Duodenal mucosa (tissue), 2 donors: ENCODE data around the gene DEPP1.
"Not testable (repeated sequence)": the region's sequence is repeated elsewhere in the genome, so short reads cannot be mapped to it uniquely, and the experiment has no call there.

Source experiments
- H3K27ac ChIP-seq: one replicate; pipeline ENCODE4 v1.7.0; 2013; ENCODE audit warnings: low read depth, low read length
- H3K27me3 ChIP-seq, 2 donors: one replicate each; pipeline ENCODE4 v1.7.0; 2013; ENCODE audit warnings: low read length in 2 of 2, control low read depth in 1 of 2; ENCODE audit not compliant: insufficient read depth in 2 of 2, control insufficient read depth in 1 of 2
- H3K36me3 ChIP-seq, 2 donors: one replicate each; pipeline ENCODE4 v1.7.0; 2013; ENCODE audit warnings: low read length in 2 of 2, control low read depth in 1 of 2; ENCODE audit not compliant: insufficient read depth in 2 of 2, control insufficient read depth in 1 of 2
- H3K4me1 ChIP-seq, 2 donors: one replicate each; pipeline ENCODE4 v1.7.0; 2013; ENCODE audit warnings: low read length in 2 of 2, control low read depth in 1 of 2; ENCODE audit not compliant: insufficient read depth in 2 of 2, control insufficient read depth in 1 of 2
- H3K4me3 ChIP-seq, 2 donors: one replicate each; pipeline ENCODE4 v1.7.0; 2013; ENCODE audit warnings: low read length in 2 of 2, low read depth in 1 of 2
- H3K9ac ChIP-seq, 2 donors: one replicate each; pipeline ENCODE4 v1.7.0; 2013; ENCODE audit warnings: low read length in 2 of 2, low read depth in 1 of 2
- H3K9me3 ChIP-seq, 2 donors: one replicate each; pipeline ENCODE4 v1.7.0; 2013; ENCODE audit warnings: low read length in 2 of 2, control low read depth in 1 of 2; ENCODE audit not compliant: control insufficient read depth in 1 of 2

DEPP1 gene

GRCh38 chr10:44978570-44979280 is at the start of gene DEPP1:
Gene DEPP1, minus strand, starts transcription at chr10:44978809. Its CDS starts 779 bp downstream, at chr10:44978030.
- peaks cover 59 to 65% of the 10 kb centered on the region in 2 donors for H3K4me1 ChIP-seq

GRCh38 chr10:45023426-45023825 is 44.8 kb upstream of the DEPP1 start:
- Histone ChIP-seq H3K4me3 (no peak overlapping the region), H3K9me3 (no peaks in the 10 kb centered on the region), H3K27me3 (no peaks in the 10 kb centered on the region), H3K9ac (no peak overlapping the region), H3K27ac (no peak overlapping the region), H3K4me1 (no peaks in the 10 kb centered on the region), H3K36me3 (no peaks in the 10 kb centered on the region)

More at GRCh38 chr10:44978570-44979280, at the start of gene DEPP1:
- Histone ChIP-seq H3K27ac (peak within 1 kb of the TSS; percentile 75), H3K27me3 (no peaks in the 10 kb centered on the region), H3K9me3 (no peaks in the 10 kb centered on the region), H3K4me3 (peak within 1 kb of the TSS; percentile 50 to 51), H3K36me3 (peaks cover 0 to 15% of the 10 kb centered on the region in 2 donors), H3K9ac (peak within 1 kb of the TSS; percentile 43 to 63)

GRCh38 chr10:45015590-45015989 is 37.0 kb upstream of the DEPP1 start:
- Histone ChIP-seq H3K36me3 (no peaks in the 10 kb centered on the region), H3K9me3 (no peaks in the 10 kb centered on the region), H3K27me3 (no peaks in the 10 kb centered on the region), H3K27ac (no peak overlapping the region), H3K4me3 (no peak overlapping the region), H3K9ac (no peak overlapping the region), H3K4me1 (no peaks in the 10 kb centered on the region)

GRCh38 chr10:45014557-45014956 is 35.9 kb upstream of the DEPP1 start:
- not testable (repeated sequence) for H3K4me3 ChIP-seq, H3K9ac ChIP-seq, H3K27ac ChIP-seq, H3K36me3 ChIP-seq, H3K4me1 ChIP-seq, H3K9me3 ChIP-seq, H3K27me3 ChIP-seq

- H3K36me3 ChIP-seq = peaks cover 3 to 6% of the 10 kb centered on the region in 2 donors
- no peaks in the 10 kb centered on the region for H3K4me1 ChIP-seq
- no peaks in the 10 kb centered on the region for H3K27me3 ChIP-seq
- H3K9me3 ChIP-seq = no peaks in the 10 kb centered on the region
- H3K9ac ChIP-seq = no peak overlapping the region
- H3K27ac ChIP-seq = no peak overlapping the region
- no peak overlapping the region for H3K4me3 ChIP-seq
Observed at GRCh38 chr10:45008524-45009161, 30.0 kb upstream of the DEPP1 start.

GRCh38 chr10:45006276-45007030 is 27.8 kb upstream of the DEPP1 start:
- Histone ChIP-seq H3K27me3 (no peaks in the 10 kb centered on the region), H3K36me3 (peaks cover 3 to 9% of the 10 kb centered on the region in 2 donors), H3K4me1 (peaks cover 6 to 10% of the 10 kb centered on the region in 2 donors), H3K9ac (no peak overlapping the region), H3K9me3 (no peaks in the 10 kb centered on the region), H3K4me3 (no peak overlapping the region), H3K27ac (no peak overlapping the region)

GRCh38 chr10:45005284-45005683 is 26.7 kb upstream of the DEPP1 start:
- H3K27me3 ChIP-seq = no peaks in the 10 kb centered on the region
- H3K9me3 ChIP-seq = no peaks in the 10 kb centered on the region
- H3K27ac ChIP-seq = no peak overlapping the region
- no peak overlapping the region for H3K9ac ChIP-seq
- H3K36me3 ChIP-seq = peaks cover 3 to 9% of the 10 kb centered on the region in 2 donors
- peaks cover 10 to 12% of the 10 kb centered on the region in 2 donors for H3K4me1 ChIP-seq
- no peak overlapping the region for H3K4me3 ChIP-seq

- peaks cover 13 to 17% of the 10 kb centered on the region in 2 donors for H3K4me1 ChIP-seq
- no peaks in the 10 kb centered on the region for H3K27me3 ChIP-seq
- no peaks in the 10 kb centered on the region for H3K9me3 ChIP-seq
- no peak overlapping the region for H3K4me3 ChIP-seq
- H3K36me3 ChIP-seq = peaks cover 3 to 9% of the 10 kb centered on the region in 2 donors
- H3K27ac ChIP-seq = no peak overlapping the region
- no peak overlapping the region for H3K9ac ChIP-seq
Observed at GRCh38 chr10:45004661-45005060, 26.1 kb upstream of the DEPP1 start.

GRCh38 chr10:45003432-45004000 is 24.9 kb upstream of the DEPP1 start:
- H3K27ac ChIP-seq = no peak overlapping the region
- H3K4me1 ChIP-seq = peaks cover 13 to 17% of the 10 kb centered on the region in 2 donors
- no peak overlapping the region for H3K4me3 ChIP-seq
- H3K9ac ChIP-seq = no peak overlapping the region
- H3K36me3 ChIP-seq = peaks cover 3 to 9% of the 10 kb centered on the region in 2 donors
- H3K9me3 ChIP-seq = no peaks in the 10 kb centered on the region
- no peaks in the 10 kb centered on the region for H3K27me3 ChIP-seq
